HG03039 (cell line): ENCODE results near the gene ADGRB3.
"Not testable (repeated sequence)": the region's sequence is repeated elsewhere in the genome, so short reads cannot be mapped to it uniquely, and the experiment has no call there.

Experiments used
- ATAC-seq: cut with Tn5 transposase; IDR thresholded peaks from one replicate; pipeline ENCODE4 v1.9.1; 2021; ENCODE audit warnings: mild to moderate bottlenecking, moderate library complexity; ENCODE audit not compliant: unreplicated experiment

ADGRB3 gene

DNA sequence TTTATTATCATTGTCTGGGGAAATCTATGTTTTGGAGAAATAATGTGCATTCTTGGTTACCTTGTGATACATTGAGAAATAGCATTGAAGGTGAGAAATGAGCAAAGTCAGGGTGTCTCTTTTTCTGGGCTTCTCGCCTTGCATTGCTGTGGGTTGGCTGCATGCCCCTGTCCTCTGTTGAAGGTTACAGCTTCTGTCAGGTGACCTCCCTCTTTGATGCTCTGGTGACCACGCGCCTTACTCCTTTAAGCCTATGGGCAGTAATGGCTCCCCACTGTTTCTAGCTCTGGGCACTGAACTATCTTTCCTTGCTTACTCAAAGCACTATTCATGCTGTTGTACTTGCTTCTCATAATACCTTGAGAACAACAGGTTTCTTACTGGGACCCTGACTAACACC, 14.6 kb downstream of the ADGRB3 start:
- no peak for ATAC-seq

DNA sequence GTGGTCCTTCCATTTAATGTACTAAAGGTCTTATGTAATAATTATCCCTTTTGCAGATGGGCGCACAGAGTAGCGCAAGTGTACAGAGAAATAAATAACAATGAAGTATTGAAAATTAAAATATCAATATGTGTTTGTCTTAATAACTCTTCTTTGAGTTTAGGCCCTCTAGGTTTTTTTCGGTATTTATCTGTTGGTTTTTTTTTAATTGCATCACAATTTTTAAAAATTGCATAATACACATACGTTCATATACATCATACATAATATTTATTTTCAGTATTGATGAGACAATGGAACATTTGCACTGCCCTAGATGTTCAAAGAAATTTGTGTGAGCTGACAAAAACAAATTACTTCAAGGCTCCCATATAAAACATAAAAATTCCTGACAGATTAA, 15.1 kb downstream of the ADGRB3 start:
- no peak for ATAC-seq

DNA sequence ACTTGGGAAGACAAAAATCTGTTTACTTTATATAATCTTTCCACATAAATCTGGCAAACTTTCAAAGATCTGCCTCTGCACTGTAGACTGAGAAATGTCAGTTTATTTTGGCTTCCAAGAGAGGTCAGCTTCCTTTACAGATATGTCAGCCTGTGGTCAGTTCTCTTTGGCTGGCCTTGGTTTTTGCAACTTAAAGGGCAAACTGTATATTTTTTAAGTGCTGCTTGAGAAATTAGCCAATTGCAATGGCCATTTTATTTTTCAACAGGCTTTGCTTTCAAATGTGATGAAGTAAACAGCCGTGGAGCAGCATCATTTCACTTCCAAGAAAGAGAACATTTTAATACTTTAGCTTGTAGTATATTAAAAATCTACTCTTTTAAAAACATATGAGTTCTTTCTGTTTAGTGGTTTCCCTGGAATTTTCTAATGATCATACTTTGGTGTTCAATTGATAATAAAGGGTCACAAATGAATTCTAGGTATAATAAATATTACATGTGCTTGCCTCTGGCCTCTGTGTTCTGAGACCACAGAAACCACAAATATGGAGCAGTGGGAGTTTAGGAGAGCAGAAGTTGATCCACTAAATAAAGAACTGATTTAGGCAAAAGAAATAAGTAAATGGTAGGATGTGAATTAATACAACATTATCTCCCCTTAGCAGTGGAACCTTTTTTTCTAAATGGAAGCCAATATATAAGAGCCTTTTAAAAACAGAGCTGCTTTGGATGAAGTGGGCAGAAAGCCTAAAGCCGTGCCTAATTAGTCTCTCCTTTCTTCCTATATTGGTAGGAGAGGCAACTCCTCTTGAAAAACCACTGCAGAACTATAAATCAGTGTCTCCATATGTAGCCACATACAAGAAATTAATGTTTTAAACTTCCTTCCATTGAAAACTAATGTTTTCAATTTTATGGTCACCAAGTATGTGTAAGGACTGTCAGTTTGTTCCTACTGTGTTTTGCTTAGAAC, 16.2 kb downstream of the ADGRB3 start:
- ATAC-seq = no peak

- ATAC-seq = no peak
Observed at GRCh38 chr6:68652117-68652536, 17.0 kb downstream of the ADGRB3 start.

GRCh38 chr6:68653074-68653705, 18.1 kb downstream of the ADGRB3 start:
- no peak for ATAC-seq

GRCh38 chr6:68653706-68654089, 18.6 kb downstream of the ADGRB3 start:
- ATAC-seq = no peak

DNA sequence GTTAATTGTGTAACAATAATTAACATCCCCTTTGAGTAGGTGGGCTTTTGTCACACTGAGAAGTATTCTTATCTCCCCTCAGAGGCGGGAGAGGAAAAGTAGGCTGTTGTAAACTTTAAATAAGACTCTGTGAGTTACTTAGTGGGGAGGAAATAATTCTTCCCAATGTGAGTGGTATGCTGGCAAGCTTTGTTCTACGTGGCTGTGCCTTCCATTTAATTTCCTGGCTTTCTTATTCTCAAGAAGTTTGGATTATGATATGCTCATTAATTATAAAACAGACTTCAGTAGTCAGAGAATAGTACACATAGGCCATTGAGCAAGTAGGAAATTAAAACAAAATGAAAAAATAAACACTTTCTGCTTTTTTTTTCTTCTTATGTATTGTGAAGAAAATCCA, 19.1 kb downstream of the ADGRB3 start:
- no peak for ATAC-seq

- ATAC-seq = no peak
Observed at GRCh38 chr6:68655028-68655427, 19.9 kb downstream of the ADGRB3 start.

- no peak for ATAC-seq
Observed at GRCh38 chr6:68657374-68658139, 22.5 kb downstream of the ADGRB3 start.

DNA sequence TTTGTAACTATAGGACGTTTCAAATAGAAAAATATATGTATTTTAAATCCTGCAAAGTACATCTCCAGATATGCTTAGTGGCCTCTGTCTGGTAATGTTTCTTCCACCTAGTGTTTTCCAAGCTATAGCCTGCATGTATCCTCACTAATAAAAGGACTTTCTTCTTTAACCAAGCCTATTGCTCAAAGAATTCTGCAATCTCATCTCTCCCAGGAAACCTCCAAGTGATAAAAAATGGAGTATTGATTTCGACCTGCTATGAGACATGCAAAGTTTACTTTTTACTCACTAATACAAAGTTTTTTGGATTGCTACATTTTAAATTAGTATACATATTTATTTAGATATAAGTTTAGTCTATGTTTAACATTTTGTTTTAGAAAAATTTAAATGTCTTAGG, 23.3 kb downstream of the ADGRB3 start:
- ATAC-seq = no peak

GRCh38 chr6:68673255-68673654, 38.2 kb downstream of the ADGRB3 start:
- no peak for ATAC-seq

DNA sequence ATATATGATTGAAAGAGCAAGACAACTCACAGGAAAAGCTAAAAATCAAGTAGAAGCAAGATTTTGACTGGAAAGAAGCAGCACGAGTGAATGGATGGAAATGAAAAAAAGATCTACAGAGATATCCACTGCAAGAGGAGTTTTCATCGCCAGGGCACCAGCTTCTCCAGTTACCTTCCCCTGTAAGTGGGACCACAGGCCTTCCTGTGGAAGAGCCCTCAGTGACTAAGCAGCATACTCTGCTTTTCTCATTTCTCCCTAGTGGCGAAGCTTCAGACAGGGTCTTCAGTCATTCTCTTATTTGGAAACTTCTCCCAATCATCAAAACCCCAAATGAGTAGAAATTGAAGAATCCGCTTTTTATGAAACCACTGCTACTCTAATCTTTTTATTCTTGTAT, 40.5 kb downstream of the ADGRB3 start:
- no peak for ATAC-seq

DNA sequence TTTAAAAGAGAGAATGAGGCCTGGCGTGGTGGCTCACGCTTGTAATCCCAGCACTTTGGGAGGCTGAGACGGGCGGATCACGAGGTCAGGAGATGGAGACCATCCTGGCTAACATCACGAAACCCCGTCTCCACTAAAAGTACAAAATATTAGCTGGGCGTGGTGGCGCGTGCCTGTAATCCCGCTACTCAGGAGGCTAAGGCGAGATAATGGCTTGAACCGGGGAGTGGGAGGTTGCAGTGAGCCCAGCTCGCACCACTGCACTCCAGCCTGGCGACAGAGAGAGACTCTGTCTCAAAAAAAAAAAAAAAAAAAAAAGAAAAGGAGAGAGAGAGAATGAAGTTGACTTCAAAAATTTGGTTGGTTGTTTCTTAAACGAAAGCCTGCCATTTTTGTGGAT, 41.0 kb downstream of the ADGRB3 start:
- not testable (repeated sequence) for ATAC-seq

GRCh38 chr6:68677058-68677457, 42.0 kb downstream of the ADGRB3 start:
- no peak for ATAC-seq

- no peak for ATAC-seq
Observed at GRCh38 chr6:68679399-68679798, 44.3 kb downstream of the ADGRB3 start.

- ATAC-seq = no peak
Observed at GRCh38 chr6:68680264-68680663, 45.2 kb downstream of the ADGRB3 start.

GRCh38 chr6:68689910-68690309, 54.8 kb downstream of the ADGRB3 start:
- no peak for ATAC-seq

DNA sequence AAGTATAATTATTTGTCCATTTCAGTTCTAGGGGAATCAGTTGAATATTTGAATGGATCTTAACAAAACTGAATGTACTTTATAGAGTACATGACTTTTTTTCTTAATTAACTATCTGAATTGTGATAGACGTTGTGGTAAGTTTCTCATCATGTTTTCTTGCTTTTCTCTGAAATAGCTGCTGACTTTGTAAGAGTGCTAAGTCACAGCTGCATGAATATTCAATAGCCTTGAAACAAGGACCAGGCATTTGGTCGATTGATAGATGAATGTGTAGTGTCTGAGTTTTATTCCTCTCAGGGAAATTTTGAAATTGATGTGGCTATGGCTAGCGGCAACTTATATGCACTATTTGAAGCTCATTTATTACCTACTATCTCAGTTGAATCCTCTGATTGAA, 56.0 kb downstream of the ADGRB3 start:
- no peak for ATAC-seq

GRCh38 chr6:68693271-68693670, 58.2 kb downstream of the ADGRB3 start:
- no peak for ATAC-seq

DNA sequence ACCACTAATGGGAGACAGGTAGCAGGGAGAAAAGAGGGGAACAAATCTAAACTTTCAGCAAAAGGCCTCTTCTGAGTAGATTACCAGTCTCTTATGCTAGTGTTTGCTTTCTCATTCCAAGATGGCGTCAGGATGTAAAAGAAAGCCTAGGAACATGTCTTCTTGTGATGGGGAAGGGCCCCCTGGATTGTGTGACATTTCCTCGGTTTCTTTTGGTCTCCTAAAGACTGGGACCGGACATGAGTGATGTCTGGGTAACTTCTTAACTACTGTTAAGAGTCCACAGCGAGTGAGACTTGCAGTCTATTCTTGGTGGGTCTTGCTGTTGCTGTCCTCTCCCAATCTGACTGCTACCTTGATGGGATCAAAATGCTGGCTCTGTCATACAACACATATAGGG, 60.3 kb downstream of the ADGRB3 start:
- ATAC-seq = no peak

GRCh38 chr6:68695838-68696237, 60.8 kb downstream of the ADGRB3 start:
- no peak for ATAC-seq

GRCh38 chr6:68697394-68697793, 62.3 kb downstream of the ADGRB3 start:
- no peak for ATAC-seq
